PC-9 (cell line): ENCODE data around the gene GPSM1. TPM values are rescaled to one million over a fixed set of nuclear protein-coding genes. Genes with fewer than 3 reads are reported as not detected.

Source experiments
- BruUV-seq: library from RNA; stranded (reverse); fragments of 400-500 nt; replicated peaks from 2 replicates; lab custom pipeline; 2021; lab: Mats Ljungman, UMichigan
- CTCF ChIA-PET: fragments of 300-600 bp; sonication (Branson Sonifier 250); formaldehyde crosslinking; loops from one replicate; lab custom pipeline; 2022; ENCODE audit warnings: antibody characterized with exemption; lab: Charles Lee
- POLR2A ChIA-PET: fragments of 300-600 bp; sonication (Branson Sonifier 250); formaldehyde crosslinking; loops from one replicate; lab custom pipeline; 2022; ENCODE audit warnings: antibody characterized with exemption; ENCODE audit not compliant: unreplicated experiment; lab: Charles Lee
- DNase-seq, 2 experiments: peaks; one replicate each; pipeline versions ENCODE4 v3.0.0 to v3.0.0-alpha.2; 2015 to 2022; ENCODE audit warnings: mixed read lengths in 1 of 2
- H2AFZ ChIP-seq: fragments of 200-600 bp; sonication (generic); 2 replicates; pipeline ENCODE4 v1.8.1; 2017; ENCODE audit warnings: antibody characterized with exemption
- H3F3A ChIP-seq: fragments of 200-600 bp; sonication (generic); 2 replicates; pipeline ENCODE4 v1.8.1; 2017; ENCODE audit warnings: antibody characterized with exemption, mild to moderate bottlenecking, low read depth; ENCODE audit not compliant: insufficient read depth
- H3K27ac ChIP-seq: fragments of 200-600 bp; sonication (generic); 2 replicates; pipeline ENCODE4 v1.6.1; 2016; ENCODE audit warnings: mixed run types
- H3K27me3 ChIP-seq: fragments of 200-600 bp; sonication (generic); 2 replicates; pipeline ENCODE4 v1.6.1; 2016; ENCODE audit warnings: low read depth, mixed run types; ENCODE audit not compliant: insufficient read depth
- H3K36me3 ChIP-seq: fragments of 200-600 bp; sonication (generic); 2 replicates; pipeline ENCODE4 v1.6.1; 2016; ENCODE audit warnings: low read depth, mixed run types
- H3K4me1 ChIP-seq: fragments of 200-600 bp; sonication (generic); replicated peaks from 2 replicates; pipeline ENCODE4 v1.6.1; 2016; ENCODE audit warnings: mixed run types; ENCODE audit not compliant: insufficient read depth
- H3K4me2 ChIP-seq: fragments of 200-600 bp; sonication (generic); 2 replicates; pipeline ENCODE4 v1.6.1; 2017; ENCODE audit warnings: mixed run types
- H3K4me3 ChIP-seq: fragments of 200-600 bp; sonication (generic); 2 replicates; pipeline ENCODE4 v1.6.1; 2016; ENCODE audit warnings: mixed run types
- H3K79me2 ChIP-seq: fragments of 200-600 bp; sonication (generic); 2 replicates; pipeline ENCODE4 v1.6.1; 2017; ENCODE audit warnings: low read depth, mixed run types
- H3K9me2 ChIP-seq: fragments of 200-600 bp; sonication (generic); 2 replicates; pipeline ENCODE4 v1.8.1; 2017; ENCODE audit warnings: mild to moderate bottlenecking; ENCODE audit not compliant: insufficient read depth
- H3K9me3 ChIP-seq: fragments of 200-600 bp; sonication (generic); 2 replicates; pipeline ENCODE4 v1.8.1; 2016; ENCODE audit warnings: low read depth; ENCODE audit not compliant: insufficient read depth
- H4K20me1 ChIP-seq: fragments of 200-600 bp; sonication (generic); 2 replicates; pipeline ENCODE4 v1.8.1; 2017; ENCODE audit not compliant: insufficient read depth
- EZH2 ChIP-seq: fragments of 200-600 bp; sonication (generic); IDR thresholded peaks from 2 replicates; pipeline ENCODE4 v1.8.0; 2017; ENCODE audit warnings: antibody characterized with exemption, low read depth
- intact Hi-C: fragments of 100-400 bp; cut with micrococcal nuclease; formaldehyde crosslinking; loops from one replicate; pipeline ENCODE4 v1.10.0; 2022; ENCODE audit not compliant: unreplicated experiment
- total RNA-seq: library from RNA; stranded (reverse); gene quantifications from 2 replicates; pipeline ENCODE4 v1.2.3, GENCODE V29; 2021
- TF ChIP-seq, protein P1 (sequence below): fragments of 200-600 bp; sonication (generic); conservative IDR thresholded peaks from 2 replicates; pipeline ENCODE4 v1.6.1; 2017; ENCODE audit warnings: mixed run types, antibody characterized with exemption, mild to moderate bottlenecking, moderate library complexity

GPSM1 gene
- total RNA-seq, 1 experiment from 2014 or later = 5.5 TPM

- H3K4me1 ChIP-seq = no peaks in the 10 kb centered on the region
- H3K27ac ChIP-seq = no peak overlapping the region
- peaks cover 59% of the 10 kb centered on the region for H3K27me3 ChIP-seq
- DNase-seq = peak; percentile 49 to 86
- no peaks in the 10 kb centered on the region for H3K36me3 ChIP-seq
- CTCF ChIA-PET = interaction anchor here (0.6 kb wide), 1 partner anchor 49 kb away, joined by 4 read pairs; no protein-coding TSS in a partner anchor
- H3K9me3 ChIP-seq = no peaks in the 10 kb centered on the region
- no TSS peak for BruUV-seq
- H4K20me1 ChIP-seq = no peaks in the 10 kb centered on the region
- intact Hi-C loops = loop anchor here (1.0 to 10.0 kb wide), 5 partner anchors 56 to 679 kb away; partner anchors contain the start of gene UBAC1
- no peaks in the 10 kb centered on the region; the same call in 1 of the 2 replicates for H3F3A ChIP-seq
- H3K4me3 ChIP-seq = no peak overlapping the region
- TF ChIP-seq, protein P1, sequence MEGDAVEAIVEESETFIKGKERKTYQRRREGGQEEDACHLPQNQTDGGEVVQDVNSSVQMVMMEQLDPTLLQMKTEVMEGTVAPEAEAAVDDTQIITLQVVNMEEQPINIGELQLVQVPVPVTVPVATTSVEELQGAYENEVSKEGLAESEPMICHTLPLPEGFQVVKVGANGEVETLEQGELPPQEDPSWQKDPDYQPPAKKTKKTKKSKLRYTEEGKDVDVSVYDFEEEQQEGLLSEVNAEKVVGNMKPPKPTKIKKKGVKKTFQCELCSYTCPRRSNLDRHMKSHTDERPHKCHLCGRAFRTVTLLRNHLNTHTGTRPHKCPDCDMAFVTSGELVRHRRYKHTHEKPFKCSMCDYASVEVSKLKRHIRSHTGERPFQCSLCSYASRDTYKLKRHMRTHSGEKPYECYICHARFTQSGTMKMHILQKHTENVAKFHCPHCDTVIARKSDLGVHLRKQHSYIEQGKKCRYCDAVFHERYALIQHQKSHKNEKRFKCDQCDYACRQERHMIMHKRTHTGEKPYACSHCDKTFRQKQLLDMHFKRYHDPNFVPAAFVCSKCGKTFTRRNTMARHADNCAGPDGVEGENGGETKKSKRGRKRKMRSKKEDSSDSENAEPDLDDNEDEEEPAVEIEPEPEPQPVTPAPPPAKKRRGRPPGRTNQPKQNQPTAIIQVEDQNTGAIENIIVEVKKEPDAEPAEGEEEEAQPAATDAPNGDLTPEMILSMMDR = peak; percentile 85
- no peak for TF ChIP-seq EZH2
- H3K9me2 ChIP-seq = no peaks in the 10 kb centered on the region
- H2AFZ ChIP-seq = no peak overlapping the region
- no peak overlapping the region for H3K4me2 ChIP-seq
- H3K79me2 ChIP-seq = no peaks in the 10 kb centered on the region
- POLR2A ChIA-PET = interaction anchor here (0.6 kb wide), 1 partner anchor 295 kb away, joined by 10 read pairs; no protein-coding TSS in a partner anchor
Measured at GRCh38 chr9:136283291-136284235, 43.8 kb upstream of the GPSM1 start.

DNA sequence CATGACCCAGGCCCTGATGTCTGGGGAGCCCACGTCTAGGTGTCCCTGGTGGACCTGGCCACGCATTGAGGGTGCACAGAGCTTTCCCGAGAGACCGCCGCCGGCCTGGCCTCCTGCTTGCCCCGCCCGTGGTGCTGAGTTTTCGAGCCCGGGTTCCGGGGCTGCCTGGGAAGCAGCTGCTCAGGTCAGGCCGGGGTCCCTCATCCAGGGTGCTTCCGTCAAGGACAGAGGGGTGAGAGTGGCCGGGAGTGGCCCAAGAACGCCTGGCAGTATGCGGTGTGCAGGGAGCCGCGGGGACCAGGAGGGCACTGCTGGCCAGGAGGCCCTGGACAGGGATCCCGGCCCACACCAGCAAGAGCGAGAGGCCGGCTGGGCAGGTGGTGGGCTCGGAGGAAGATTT lies 43.0 kb upstream of the GPSM1 start:
- H3K4me2 ChIP-seq = no peak overlapping the region
- H3K27me3 ChIP-seq = peaks cover 53% of the 10 kb centered on the region
- no peaks in the 10 kb centered on the region for H3K4me1 ChIP-seq
- H3K9me2 ChIP-seq = no peaks in the 10 kb centered on the region
- no peaks in the 10 kb centered on the region; the same call in 1 of the 2 replicates for H3F3A ChIP-seq
- no peak overlapping the region for H3K4me3 ChIP-seq
- POLR2A ChIA-PET = no interaction called here
- H3K79me2 ChIP-seq = no peaks in the 10 kb centered on the region
- H3K9me3 ChIP-seq = no peaks in the 10 kb centered on the region
- DNase-seq = no peak
- TF ChIP-seq, protein P1 = no peak
- TF ChIP-seq EZH2 = no peak
- H2AFZ ChIP-seq = no peak overlapping the region
- no peaks in the 10 kb centered on the region for H3K36me3 ChIP-seq
- CTCF ChIA-PET = no interaction called here
- intact Hi-C loops = loop anchor here (5.0 to 10.0 kb wide), 2 partner anchors 57 to 320 kb away; partner anchors contain the start of gene UBAC1
- H4K20me1 ChIP-seq = no peaks in the 10 kb centered on the region
- H3K27ac ChIP-seq = no peak overlapping the region
- no TSS peak for BruUV-seq

- no peak overlapping the region for H3K4me3 ChIP-seq
- H3K36me3 ChIP-seq = no peaks in the 10 kb centered on the region
- intact Hi-C loops = loop anchor here (5.0 to 10.0 kb wide), 2 partner anchors 58 to 320 kb away; partner anchors contain the start of gene UBAC1
- CTCF ChIA-PET = no interaction called here
- no peaks in the 10 kb centered on the region for H3K4me1 ChIP-seq
- POLR2A ChIA-PET = no interaction called here
- H3F3A ChIP-seq = no peaks in the 10 kb centered on the region; the same call in 1 of the 2 replicates
- H3K9me3 ChIP-seq = no peaks in the 10 kb centered on the region
- BruUV-seq = no TSS peak
- H4K20me1 ChIP-seq = no peaks in the 10 kb centered on the region
- H3K79me2 ChIP-seq = no peaks in the 10 kb centered on the region
- H3K9me2 ChIP-seq = no peaks in the 10 kb centered on the region
- H2AFZ ChIP-seq = no peak overlapping the region
- TF ChIP-seq EZH2 = no peak
- TF ChIP-seq, protein P1 = no peak
- no peak overlapping the region for H3K27ac ChIP-seq
- no peak for DNase-seq
- peaks cover 47% of the 10 kb centered on the region for H3K27me3 ChIP-seq
- H3K4me2 ChIP-seq = no peak overlapping the region
Measured at GRCh38 chr9:136284951-136285350, 42.4 kb upstream of the GPSM1 start.
